OCI-LY7 (cell line): ENCODE results near the gene TICRR. TPM values are rescaled to one million over a fixed set of nuclear protein-coding genes. Genes with fewer than 3 reads are reported as not detected.

Experiments
- BruUV-seq: library from RNA; stranded (reverse); fragments of 400-500 nt; replicated peaks from 2 replicates; lab custom pipeline; 2021; lab: Mats Ljungman, UMichigan
- CTCF ChIA-PET: fragments of 300-600 bp; sonication (Branson Sonifier 250); formaldehyde crosslinking; loops from one replicate; lab custom pipeline; 2022; ENCODE audit warnings: antibody characterized with exemption; ENCODE audit not compliant: unreplicated experiment; lab: Charles Lee
- POLR2A ChIA-PET: fragments of 300-600 bp; sonication (Branson Sonifier 250); formaldehyde crosslinking; loops from one replicate; lab custom pipeline; 2022; ENCODE audit warnings: antibody characterized with exemption; lab: Charles Lee
- DNase-seq: peaks from one replicate; pipeline ENCODE4 v3.0.0-alpha.2; 2015; ENCODE audit warnings: low spot score
- H2AFZ ChIP-seq: fragments of 200-600 bp; sonication (generic), shearing (Covaris generic); 2 replicates; pipeline ENCODE4 v1.6.1; 2014; ENCODE audit warnings: mild to moderate bottlenecking, antibody characterized with exemption, low read length, moderate library complexity
- H3K27ac ChIP-seq: fragments of 200-600 bp; sonication (generic); 2 replicates; pipeline ENCODE4 v1.5.1; 2014; ENCODE audit warnings: mixed run types, low read depth, mild to moderate bottlenecking, moderate library complexity, low read length, inconsistent platforms; ENCODE audit not compliant: poor library complexity, severe bottlenecking
- H3K36me3 ChIP-seq: fragments of 200-600 bp; sonication (generic); 2 replicates; pipeline ENCODE4 v1.6.1; 2014; ENCODE audit warnings: mild to moderate bottlenecking, antibody characterized with exemption, low read length, moderate library complexity, mixed read lengths; ENCODE audit not compliant: insufficient read depth
- H3K4me1 ChIP-seq: fragments of 200-600 bp; sonication (generic); 2 replicates; pipeline ENCODE4 v1.5.1; 2014; ENCODE audit warnings: mild to moderate bottlenecking, low read length; ENCODE audit not compliant: insufficient read depth, poor library complexity, severe bottlenecking
- H3K4me2 ChIP-seq: fragments of 200-600 bp; sonication (generic); 2 replicates; pipeline ENCODE4 v1.6.1; 2014; ENCODE audit warnings: mild to moderate bottlenecking, low read length
- H3K4me3 ChIP-seq: fragments of 200-600 bp; sonication (generic); 2 replicates; pipeline ENCODE4 v1.5.1; 2014; ENCODE audit warnings: mild to moderate bottlenecking, low read depth, low read length; ENCODE audit not compliant: poor library complexity, severe bottlenecking
- H3K79me2 ChIP-seq: fragments of 200-600 bp; sonication (generic); 2 replicates; pipeline ENCODE4 v1.6.1; 2016; ENCODE audit warnings: low read depth, mild to moderate bottlenecking, low read length, moderate library complexity, mixed read lengths; ENCODE audit not compliant: insufficient read depth
- H3K9me2 ChIP-seq: fragments of 200-600 bp; sonication (generic); 2 replicates; pipeline ENCODE4 v1.6.1; 2016; ENCODE audit warnings: mild to moderate bottlenecking, low read length, mixed read lengths; ENCODE audit not compliant: insufficient read depth
- H3K9me3 ChIP-seq: fragments of 200-600 bp; sonication (generic); 2 replicates; pipeline ENCODE4 v1.6.1; 2014; ENCODE audit warnings: mild to moderate bottlenecking, mixed run types, low read length, mixed read lengths
- H4K20me1 ChIP-seq: fragments of 200-600 bp; sonication (generic); 2 replicates; pipeline ENCODE4 v1.6.1; 2014; ENCODE audit warnings: mild to moderate bottlenecking, antibody characterized with exemption, low read length, moderate library complexity, mixed read lengths; ENCODE audit not compliant: insufficient read depth
- EZH2phosphoT487 ChIP-seq: fragments of 200-600 bp; sonication (generic); IDR thresholded peaks from 2 replicates; pipeline ENCODE4 v1.6.1; 2018; ENCODE audit warnings: low read depth, borderline replicate concordance, mild to moderate bottlenecking, mixed run types, antibody characterized with exemption, low read length, moderate library complexity, mixed read lengths
- intact Hi-C: fragments of 100-400 bp; cut with micrococcal nuclease; formaldehyde crosslinking; loops from one replicate; pipeline ENCODE4 v1.10.0; 2022; ENCODE audit not compliant: unreplicated experiment
- total RNA-seq, 2 experiments: library from RNA; depleted of rRNA in 1 of 2; stranded (reverse); fragments of >200 nt in 1 of 2; shearing (Covaris generic) in 1 of 2; gene quantifications; 2 replicates each; pipeline ENCODE4 v1.2.3, GENCODE V29; 2014 to 2022
- TF ChIP-seq, protein P1 (sequence below): fragments of 200-600 bp; sonication (generic); conservative IDR thresholded peaks from 2 replicates; pipeline ENCODE4 v1.5.1; 2014; ENCODE audit warnings: mild to moderate bottlenecking, antibody characterized with exemption, low read length, moderate library complexity, mixed read lengths

The TICRR gene
- total RNA-seq, 2 experiments from 2014 or later = 25.9 to 44.4 TPM

DNA sequence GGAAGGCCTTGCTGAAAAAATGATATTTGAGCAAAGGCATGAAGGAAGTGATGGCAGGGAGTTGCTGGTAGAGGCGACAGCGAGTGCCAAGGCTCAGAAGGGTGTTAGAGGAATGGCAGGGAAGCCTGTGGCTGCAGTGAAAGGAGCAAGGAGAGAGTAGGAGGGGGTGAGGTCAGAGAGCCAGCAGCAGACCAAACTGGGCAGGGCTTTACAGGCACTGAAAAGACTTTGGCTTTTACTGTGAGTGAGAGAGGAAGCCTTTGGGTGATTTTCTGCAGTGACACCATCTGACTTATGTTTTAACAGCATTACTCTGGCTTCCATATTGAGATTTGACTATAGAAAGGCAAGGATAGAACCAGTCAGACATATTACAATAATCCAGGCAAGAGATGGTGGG, 11.4 kb downstream of the TICRR start:
- H3K36me3 ChIP-seq = peaks cover 91% of the 10 kb centered on the region
- TF ChIP-seq, protein P1, sequence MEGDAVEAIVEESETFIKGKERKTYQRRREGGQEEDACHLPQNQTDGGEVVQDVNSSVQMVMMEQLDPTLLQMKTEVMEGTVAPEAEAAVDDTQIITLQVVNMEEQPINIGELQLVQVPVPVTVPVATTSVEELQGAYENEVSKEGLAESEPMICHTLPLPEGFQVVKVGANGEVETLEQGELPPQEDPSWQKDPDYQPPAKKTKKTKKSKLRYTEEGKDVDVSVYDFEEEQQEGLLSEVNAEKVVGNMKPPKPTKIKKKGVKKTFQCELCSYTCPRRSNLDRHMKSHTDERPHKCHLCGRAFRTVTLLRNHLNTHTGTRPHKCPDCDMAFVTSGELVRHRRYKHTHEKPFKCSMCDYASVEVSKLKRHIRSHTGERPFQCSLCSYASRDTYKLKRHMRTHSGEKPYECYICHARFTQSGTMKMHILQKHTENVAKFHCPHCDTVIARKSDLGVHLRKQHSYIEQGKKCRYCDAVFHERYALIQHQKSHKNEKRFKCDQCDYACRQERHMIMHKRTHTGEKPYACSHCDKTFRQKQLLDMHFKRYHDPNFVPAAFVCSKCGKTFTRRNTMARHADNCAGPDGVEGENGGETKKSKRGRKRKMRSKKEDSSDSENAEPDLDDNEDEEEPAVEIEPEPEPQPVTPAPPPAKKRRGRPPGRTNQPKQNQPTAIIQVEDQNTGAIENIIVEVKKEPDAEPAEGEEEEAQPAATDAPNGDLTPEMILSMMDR = no peak
- TF ChIP-seq EZH2phosphoT487 = no peak
- no peak overlapping the region for H3K27ac ChIP-seq
- intact Hi-C loops = no loop called here
- no peaks in the 10 kb centered on the region for H3K9me2 ChIP-seq
- no peaks in the 10 kb centered on the region for H3K9me3 ChIP-seq
- ChIA-PET POLR2A (interaction anchor here (1.2 to 1.7 kb wide), 3 partner anchors 11 to 43 kb away, joined by 3 to 5 read pairs (median 4); no protein-coding TSS in a partner anchor), CTCF (no interaction called here)
- H3K79me2 ChIP-seq = peaks cover 40% of the 10 kb centered on the region; the same call in 1 of the 2 replicates
- DNase-seq = no peak
- no peaks in the 10 kb centered on the region; the same call in 1 of the 2 replicates for H4K20me1 ChIP-seq
- BruUV-seq = no TSS peak
- no peak overlapping the region for H3K4me3 ChIP-seq
- H2AFZ ChIP-seq = no peak overlapping the region
- H3K4me2 ChIP-seq = no peak overlapping the region
- no peaks in the 10 kb centered on the region for H3K4me1 ChIP-seq

DNA sequence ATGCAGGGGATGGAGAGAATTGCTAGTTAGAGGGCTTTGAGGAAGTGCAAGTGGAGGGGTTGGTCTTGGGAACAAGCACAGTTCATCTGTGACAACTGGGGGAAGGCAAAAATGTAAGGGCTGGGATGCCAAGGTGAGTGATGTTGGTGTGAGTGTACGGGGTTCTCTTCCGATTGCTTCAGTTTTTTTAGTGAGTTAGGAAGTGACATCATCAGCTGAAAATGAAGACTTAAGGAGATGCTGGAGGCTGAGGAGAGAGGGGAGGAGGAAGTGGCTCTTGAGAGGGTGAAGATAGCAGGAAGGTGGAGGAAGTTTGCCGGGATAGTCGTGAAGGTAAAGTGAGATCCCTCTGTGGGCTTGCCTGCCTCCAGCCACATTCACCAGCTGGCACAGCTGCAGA, 12.7 kb downstream of the TICRR start:
- Histone ChIP-seq H3K4me2 (no peak overlapping the region), H3K79me2 (peaks cover 27% of the 10 kb centered on the region; the same call in 1 of the 2 replicates), H4K20me1 (no peaks in the 10 kb centered on the region), H3K36me3 (peaks cover 93% of the 10 kb centered on the region), H3K4me1 (no peaks in the 10 kb centered on the region), H3K27ac (no peak overlapping the region), H3K9me3 (no peaks in the 10 kb centered on the region), H3K9me2 (no peaks in the 10 kb centered on the region), H2AFZ (no peak overlapping the region), H3K4me3 (no peak overlapping the region)
- ChIA-PET CTCF (no interaction called here), POLR2A (interaction anchor here (1.5 kb wide), 1 partner anchor 44 kb away, joined by 5 read pairs; no protein-coding TSS in a partner anchor)
- TF ChIP-seq EZH2phosphoT487 = no peak
- TF ChIP-seq, protein P1 = no peak
- DNase-seq = no peak
- BruUV-seq = no TSS peak
- intact Hi-C loops = no loop called here

DNA sequence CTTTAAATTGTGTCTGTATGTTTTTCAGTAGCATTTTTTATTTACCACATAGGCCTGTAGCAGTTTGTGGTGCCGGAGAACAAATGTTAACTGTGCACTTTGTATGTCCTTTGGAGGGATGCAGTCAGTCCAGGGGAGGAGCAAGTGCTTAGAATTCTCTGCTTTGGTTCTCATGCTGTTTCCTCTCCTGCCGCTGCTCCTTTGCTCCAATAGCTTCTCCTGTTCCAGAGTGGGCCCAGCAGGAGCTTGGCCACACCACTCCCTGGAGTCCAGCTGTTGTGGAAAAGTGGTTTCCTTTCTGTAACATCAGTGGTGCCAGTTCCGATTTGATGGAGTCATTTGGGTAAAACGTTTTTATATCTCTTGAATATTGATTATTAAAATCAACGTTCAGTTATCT, 16.6 kb downstream of the TICRR start:
- TF ChIP-seq EZH2phosphoT487 = no peak
- TF ChIP-seq, protein P1 = no peak
- CTCF ChIA-PET = no interaction called here
- intact Hi-C loops = no loop called here
- Histone ChIP-seq H3K27ac (no peak overlapping the region), H3K79me2 (no peaks in the 10 kb centered on the region), H3K4me3 (no peak overlapping the region), H4K20me1 (no peaks in the 10 kb centered on the region), H2AFZ (no peak overlapping the region), H3K9me2 (no peaks in the 10 kb centered on the region), H3K4me1 (no peaks in the 10 kb centered on the region), H3K36me3 (peaks cover 93% of the 10 kb centered on the region), H3K9me3 (no peaks in the 10 kb centered on the region), H3K4me2 (no peak overlapping the region)
- POLR2A ChIA-PET = no interaction called here
- BruUV-seq = no TSS peak
- no peak for DNase-seq
